Endothelial cell of umbilical vein (primary cell): ENCODE results near the gene PCDH9. TPM values are rescaled to one million over a fixed set of nuclear protein-coding genes. Genes with fewer than 3 reads are reported as not detected.

Experiments
- BruUV-seq: library from RNA; stranded (reverse); fragments of 400-500 nt; replicated peaks from 2 replicates; lab custom pipeline; 2021; lab: Mats Ljungman, UMichigan
- CTCF ChIA-PET: fragments of 300-600, 350-600 bp; sonication (Branson Sonifier 250); formaldehyde crosslinking; loops from one replicate; lab custom pipeline; 2021; ENCODE audit warnings: antibody characterized with exemption, inconsistent platforms; lab: Charles Lee
- POLR2A ChIA-PET: fragments of 300-600, 350-600 bp; sonication (Branson Sonifier 250); formaldehyde crosslinking; loops from one replicate; lab custom pipeline; 2021; ENCODE audit warnings: antibody characterized with exemption, inconsistent platforms; lab: Charles Lee
- DNase-seq: peaks from one replicate; pipeline ENCODE4 v3.0.0-alpha.2; 2011; ENCODE audit warnings: low read depth, low spot score
- FAIRE-seq: peaks from 2 replicates; lab custom pipeline; 2011; peaks lifted over from hg19 to GRCh38; lab: Jason Lieb, UNC
- H2AFZ ChIP-seq: 2 replicates; pipeline ENCODE4 v1.6.0; 2012; ENCODE audit warnings: low read depth, low read length, control low read depth, inconsistent platforms
- H3K27ac ChIP-seq: 2 replicates; pipeline ENCODE4 v1.5.1; 2011; ENCODE audit warnings: low read depth, mild to moderate bottlenecking, control low read depth, low read length, moderate library complexity; ENCODE audit not compliant: insufficient read depth
- H3K27me3 ChIP-seq, 2 experiments: 2 replicates each; pipeline versions ENCODE4 v1.6.0 to v1.6.1; 2011; ENCODE audit warnings: low read length in 2 of 2, mixed read lengths in 1 of 2; ENCODE audit not compliant: control insufficient read depth in 2 of 2, insufficient read depth in 2 of 2
- H3K36me3 ChIP-seq, 2 experiments: 2 replicates in 1 of 2; 3 replicates in 1 of 2; pipeline ENCODE4 v1.5.1; 2011; ENCODE audit warnings: low read length in 2 of 2, mild to moderate bottlenecking in 1 of 2, moderate library complexity in 1 of 2; ENCODE audit not compliant: control insufficient read depth in 2 of 2, insufficient read depth in 2 of 2; ENCODE audit errors: extremely low read depth in 1 of 2
- H3K4me1 ChIP-seq: 3 replicates; pipeline ENCODE4 v1.5.1; 2011; ENCODE audit warnings: mild to moderate bottlenecking, low read length; ENCODE audit not compliant: control insufficient read depth, insufficient read depth; ENCODE audit errors: extremely low read depth
- H3K4me2 ChIP-seq: 2 replicates; pipeline ENCODE4 v1.6.1; 2011; ENCODE audit warnings: low read length, control low read depth, mixed read lengths; ENCODE audit not compliant: insufficient read depth
- H3K4me3 ChIP-seq, 3 experiments: fragments of 200-600 bp in 1 of 3; sonication (generic), shearing (Covaris generic) in 1 of 3; replicated peaks in 1 of 3; 2 replicates each; pipeline ENCODE4 v1.5.1; 2011 to 2016; ENCODE audit warnings: control low read depth in 3 of 3, low read length in 3 of 3, mild to moderate bottlenecking in 2 of 3, inconsistent platforms in 1 of 3, low read depth in 1 of 3, moderate library complexity in 1 of 3; ENCODE audit not compliant: insufficient read depth in 1 of 3
- H3K79me2 ChIP-seq: 2 replicates; pipeline ENCODE4 v1.6.0; 2012; ENCODE audit warnings: low read length, inconsistent platforms; ENCODE audit not compliant: control insufficient read depth, insufficient read depth
- H3K9ac ChIP-seq: replicated peaks from 2 replicates; pipeline ENCODE3; 2011; ENCODE audit warnings: low read length, control low read depth; ENCODE audit not compliant: insufficient read depth; ENCODE audit errors: extremely low read depth
- H3K9me1 ChIP-seq: replicated peaks from 3 replicates; pipeline ENCODE4 v1.6.0; 2011; ENCODE audit warnings: mild to moderate bottlenecking, low read length; ENCODE audit not compliant: control insufficient read depth, insufficient read depth; ENCODE audit errors: extremely low read depth
- H3K9me3 ChIP-seq: replicated peaks from 2 replicates; pipeline ENCODE4 v1.5.1; 2012; ENCODE audit warnings: low read length, inconsistent platforms; ENCODE audit not compliant: control insufficient read depth, insufficient read depth
- H4K20me1 ChIP-seq: replicated peaks from 2 replicates; pipeline ENCODE3; 2011; ENCODE audit warnings: mild to moderate bottlenecking, low read length; ENCODE audit not compliant: control insufficient read depth, insufficient read depth; ENCODE audit errors: extremely low read depth
- EZH2 ChIP-seq: IDR thresholded peaks from 2 replicates; pipeline ENCODE4 v1.6.1; 2012; ENCODE audit warnings: borderline replicate concordance, low read depth, mild to moderate bottlenecking, moderate library complexity, low read length, inconsistent platforms; ENCODE audit not compliant: severe bottlenecking
- GATA2 ChIP-seq: IDR thresholded peaks from 2 replicates; pipeline ENCODE4 v1.7.0; 2011; ENCODE audit warnings: low read depth, mild to moderate bottlenecking, moderate library complexity, mixed read lengths, low read length; ENCODE audit not compliant: insufficient read length, insufficient read depth
- MYC ChIP-seq: IDR thresholded peaks from one replicate; pipeline ENCODE4 v1.6.1; 2011; ENCODE audit warnings: mild to moderate bottlenecking, low read depth, low read length
- POLR2A ChIP-seq: IDR thresholded peaks from 2 replicates; pipeline ENCODE4 v1.6.1; 2012; ENCODE audit warnings: low read depth, mild to moderate bottlenecking, control low read depth, low read length
- POLR2AphosphoS5 ChIP-seq: IDR thresholded peaks from 2 replicates; pipeline ENCODE4 v1.6.1; 2012; ENCODE audit warnings: low read depth, mild to moderate bottlenecking, control low read depth, low read length, moderate library complexity; ENCODE audit not compliant: insufficient read depth
- dilution Hi-C: fragments of 300-500 bp; cut with MboI; formaldehyde crosslinking; loops from one replicate; pipeline ENCODE4 v1.15.0; 2019; ENCODE audit warnings: low sequenced_read_pairs; ENCODE audit not compliant: extremely low pct_ligation_motif_present
- intact Hi-C: fragments of 100-400 bp; cut with micrococcal nuclease; formaldehyde crosslinking; loops from one replicate; pipeline ENCODE4 v1.10.0; 2022
- polyA plus RNA-seq, 4 experiments: library from polyadenylated mRNA; depleted of rRNA in 3 of 4; stranded (reverse) in 3 of 4; unstranded in 1 of 4; fragments of >200 nt; gene quantifications; 2 replicates each; pipeline versions ENCODE4 v1.2.1 to v1.2.3, GENCODE V29; 2011 to 2012; ENCODE audit warnings: missing spikeins in 1 of 4
- total RNA-seq: library from RNA; stranded (reverse); gene quantifications from 2 replicates; pipeline ENCODE4 v1.2.3, GENCODE V29; 2021
- TF ChIP-seq, protein P1 (sequence below): IDR thresholded peaks from 2 replicates; pipeline ENCODE4 v1.6.1; 2011; ENCODE audit not compliant: insufficient read depth, insufficient read length
- TF ChIP-seq, protein P2 (sequence below), 2 donors: IDR thresholded peaks; 1 replicate in 1 of 2; 2 replicates in 1 of 2; pipeline ENCODE4 v1.5.1; 2011; ENCODE audit warnings: low read length in 2 of 2, mild to moderate bottlenecking in 2 of 2, moderate library complexity in 2 of 2, control low read depth in 1 of 2, inconsistent platforms in 1 of 2, low read depth in 1 of 2; ENCODE audit not compliant: insufficient read depth in 1 of 2; ENCODE audit errors: extremely low read depth in 1 of 2

Gene PCDH9
- total and polyA plus RNA-seq, 2 donors (not counting 3 experiments of a cell fraction or from before 2014, with no cell fraction given) = 1.1 to 5.2 TPM

DNA sequence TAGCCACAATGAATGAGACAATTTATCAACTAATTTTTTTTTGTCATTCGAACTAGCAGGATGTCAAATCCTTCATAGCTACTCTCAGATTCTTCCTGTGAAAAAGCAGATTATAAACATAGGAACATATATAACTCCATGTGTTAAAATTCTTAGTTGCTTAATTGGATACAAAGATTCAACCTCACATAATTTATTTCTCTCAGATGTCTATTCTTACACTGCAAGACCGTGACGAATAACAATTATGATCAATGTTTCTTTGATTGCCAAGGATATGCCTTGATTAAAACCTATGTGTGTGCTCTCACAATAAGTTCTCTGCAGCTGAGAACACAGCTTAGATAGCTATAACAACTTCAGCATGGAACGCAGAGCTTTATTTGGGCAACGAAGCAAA lies 872.7 kb downstream of the PCDH9 start:
- intact Hi-C loops = no loop called here
- Histone ChIP-seq H2AFZ (no peak overlapping the region), H3K36me3 (no peaks in the 10 kb centered on the region), H3K27ac (no peak overlapping the region), H3K27me3 (no peaks in the 10 kb centered on the region), H4K20me1 (no peaks in the 10 kb centered on the region), H3K4me3 (no peak overlapping the region), H3K9me1 (no peaks in the 10 kb centered on the region), H3K9me3 (no peaks in the 10 kb centered on the region), H3K4me2 (no peak overlapping the region), H3K79me2 (no peaks in the 10 kb centered on the region), H3K9ac (no peak overlapping the region), H3K4me1 (no peaks in the 10 kb centered on the region)
- DNase-seq (no peak), FAIRE-seq (no peak)
- ChIA-PET POLR2A (no interaction called here), CTCF (interaction anchor here (1.4 kb wide), 1 partner anchor 13 kb away, joined by 4 read pairs; no protein-coding TSS in a partner anchor)
- dilution Hi-C loops = no loop called here
- TF ChIP-seq GATA2 = no peak
- TF ChIP-seq, protein P1, sequence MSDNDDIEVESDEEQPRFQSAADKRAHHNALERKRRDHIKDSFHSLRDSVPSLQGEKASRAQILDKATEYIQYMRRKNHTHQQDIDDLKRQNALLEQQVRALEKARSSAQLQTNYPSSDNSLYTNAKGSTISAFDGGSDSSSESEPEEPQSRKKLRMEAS = no peak
- TF ChIP-seq, protein P2, sequence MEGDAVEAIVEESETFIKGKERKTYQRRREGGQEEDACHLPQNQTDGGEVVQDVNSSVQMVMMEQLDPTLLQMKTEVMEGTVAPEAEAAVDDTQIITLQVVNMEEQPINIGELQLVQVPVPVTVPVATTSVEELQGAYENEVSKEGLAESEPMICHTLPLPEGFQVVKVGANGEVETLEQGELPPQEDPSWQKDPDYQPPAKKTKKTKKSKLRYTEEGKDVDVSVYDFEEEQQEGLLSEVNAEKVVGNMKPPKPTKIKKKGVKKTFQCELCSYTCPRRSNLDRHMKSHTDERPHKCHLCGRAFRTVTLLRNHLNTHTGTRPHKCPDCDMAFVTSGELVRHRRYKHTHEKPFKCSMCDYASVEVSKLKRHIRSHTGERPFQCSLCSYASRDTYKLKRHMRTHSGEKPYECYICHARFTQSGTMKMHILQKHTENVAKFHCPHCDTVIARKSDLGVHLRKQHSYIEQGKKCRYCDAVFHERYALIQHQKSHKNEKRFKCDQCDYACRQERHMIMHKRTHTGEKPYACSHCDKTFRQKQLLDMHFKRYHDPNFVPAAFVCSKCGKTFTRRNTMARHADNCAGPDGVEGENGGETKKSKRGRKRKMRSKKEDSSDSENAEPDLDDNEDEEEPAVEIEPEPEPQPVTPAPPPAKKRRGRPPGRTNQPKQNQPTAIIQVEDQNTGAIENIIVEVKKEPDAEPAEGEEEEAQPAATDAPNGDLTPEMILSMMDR (IDR thresholded peaks at IDR 0.05; ENCODE audit: extremely low read depth in 1 of 2, insufficient read depth in 1 of 2, low read depth in 1 of 2, low read length in 2 of 2) = no peak
- no peak for TF ChIP-seq EZH2
- no peak for TF ChIP-seq MYC
- no peak for TF ChIP-seq POLR2AphosphoS5
- TF ChIP-seq POLR2A = no peak
- BruUV-seq = no TSS peak
